H9 (cell line): ENCODE results near the gene EIF6. TPM values are rescaled to one million over a fixed set of nuclear protein-coding genes. Genes with fewer than 3 reads are reported as not detected.

Source experiments
- DNase-seq: peaks from one replicate; pipeline ENCODE4 v3.0.0-alpha.2; 2017
- H2AFZ ChIP-seq: one replicate; pipeline ENCODE4 v1.6.1; 2013; ENCODE audit warnings: mild to moderate bottlenecking, low read length, control low read depth, moderate library complexity
- H2AK5ac ChIP-seq: 2 replicates; pipeline ENCODE4 v1.6.1; 2013; ENCODE audit warnings: low read length, control low read depth, mixed read lengths; ENCODE audit not compliant: insufficient read length
- H2BK120ac ChIP-seq: one replicate; pipeline ENCODE4 v1.6.1; 2013; ENCODE audit warnings: low read depth, mild to moderate bottlenecking, low read length, control low read depth, inconsistent platforms; ENCODE audit not compliant: poor library complexity, severe bottlenecking
- H2BK12ac ChIP-seq: 2 replicates; pipeline ENCODE4 v1.6.1; 2013; ENCODE audit warnings: low read length, control low read depth, mixed read lengths, low read depth; ENCODE audit not compliant: insufficient read length
- H2BK15ac ChIP-seq: 2 replicates; pipeline ENCODE4 v1.6.1; 2013; ENCODE audit warnings: low read depth, low read length, control low read depth
- H2BK20ac ChIP-seq: one replicate; pipeline ENCODE4 v1.6.1; 2013; ENCODE audit warnings: low read depth, mild to moderate bottlenecking, low read length, control low read depth, inconsistent platforms; ENCODE audit not compliant: poor library complexity, severe bottlenecking
- H2BK5ac ChIP-seq: 2 replicates; pipeline ENCODE4 v1.6.1; 2013; ENCODE audit warnings: low read length, control low read depth, mixed read lengths; ENCODE audit not compliant: insufficient read length
- H3K14ac ChIP-seq: 2 replicates; pipeline ENCODE4 v1.6.1; 2013; ENCODE audit warnings: low read length, control low read depth; ENCODE audit not compliant: insufficient read depth
- H3K18ac ChIP-seq: 2 replicates; pipeline ENCODE4 v1.6.1; 2013; ENCODE audit warnings: low read depth, mild to moderate bottlenecking, mixed read lengths, low read length, control low read depth; ENCODE audit not compliant: insufficient read length
- H3K23ac ChIP-seq: 2 replicates; pipeline ENCODE4 v1.6.1; 2013; ENCODE audit warnings: low read length, control low read depth, mixed read lengths, low read depth; ENCODE audit not compliant: insufficient read length
- H3K23me2 ChIP-seq: 2 replicates; pipeline ENCODE4 v1.6.1; 2013; ENCODE audit warnings: low read depth, mild to moderate bottlenecking, mixed read lengths, low read length, control low read depth; ENCODE audit not compliant: insufficient read length, poor library complexity, severe bottlenecking
- H3K27ac ChIP-seq: 2 replicates; pipeline ENCODE4 v1.5.1; 2013; ENCODE audit warnings: low read length, control low read depth, mixed read lengths, low read depth; ENCODE audit not compliant: insufficient read length
- H3K27me3 ChIP-seq: 2 replicates; pipeline ENCODE4 v1.6.1; 2013; ENCODE audit warnings: low read length, control low read depth, inconsistent platforms; ENCODE audit not compliant: insufficient read depth
- H3K4ac ChIP-seq: 2 replicates; pipeline ENCODE4 v1.6.1; 2013; ENCODE audit warnings: low read depth, mild to moderate bottlenecking, control low read depth, inconsistent platforms, low read length, moderate library complexity
- H3K4me1 ChIP-seq: 2 replicates; pipeline ENCODE4 v1.6.1; 2013; ENCODE audit warnings: low read length, control low read depth, inconsistent platforms; ENCODE audit not compliant: insufficient read depth
- H3K4me2 ChIP-seq: 2 replicates; pipeline ENCODE4 v1.6.1; 2013; ENCODE audit warnings: low read length, control low read depth, mixed read lengths; ENCODE audit not compliant: insufficient read length, insufficient read depth
- H3K56ac ChIP-seq: 2 replicates; pipeline ENCODE4 v1.6.1; 2013; ENCODE audit warnings: low read depth, mild to moderate bottlenecking, mixed read lengths, low read length, control low read depth; ENCODE audit not compliant: insufficient read length
- H3K79me1 ChIP-seq: 2 replicates; pipeline ENCODE4 v1.6.1; 2013; ENCODE audit warnings: low read depth, mild to moderate bottlenecking, moderate library complexity, low read length, control low read depth, inconsistent platforms; ENCODE audit not compliant: insufficient read depth, poor library complexity, severe bottlenecking
- H3K79me2 ChIP-seq: 2 replicates; pipeline ENCODE4 v1.6.1; 2013; ENCODE audit warnings: low read length, control low read depth, inconsistent platforms; ENCODE audit not compliant: insufficient read depth
- H3K9ac ChIP-seq: 2 replicates; pipeline ENCODE4 v1.6.1; 2013; ENCODE audit warnings: low read length, control low read depth, mixed read lengths; ENCODE audit not compliant: insufficient read length; ENCODE audit errors: extremely low read depth
- H3K9me3 ChIP-seq: one replicate; pipeline ENCODE4 v1.6.1; 2013; ENCODE audit warnings: low read depth, low read length, inconsistent platforms; ENCODE audit not compliant: control insufficient read depth
- H3T11ph ChIP-seq: one replicate; pipeline ENCODE4 v1.6.1; 2013; ENCODE audit warnings: mild to moderate bottlenecking, low read length, control low read depth, inconsistent platforms
- H4K20me1 ChIP-seq: one replicate; pipeline ENCODE4 v1.6.1; 2013; ENCODE audit not compliant: control insufficient read depth, insufficient read length, insufficient read depth
- H4K5ac ChIP-seq: 2 replicates; pipeline ENCODE4 v1.6.1; 2013; ENCODE audit warnings: low read depth, mild to moderate bottlenecking, mixed read lengths, low read length, control low read depth; ENCODE audit not compliant: insufficient read length
- H4K8ac ChIP-seq: replicated peaks from 2 replicates; pipeline ENCODE4 v1.6.1; 2013; ENCODE audit warnings: low read length, control low read depth, mixed read lengths, low read depth; ENCODE audit not compliant: insufficient read length
- H4K91ac ChIP-seq: 2 replicates; pipeline ENCODE4 v1.6.1; 2013; ENCODE audit warnings: low read depth, mild to moderate bottlenecking, moderate library complexity, mixed read lengths, low read length, control low read depth; ENCODE audit not compliant: insufficient read length
- H3K27ac Mint-ChIP-seq, 3 experiments: 2 replicates in 2 of 3; 3 replicates in 1 of 3; pipeline ENCODE4 v1.8.0; 2020 to 2021; ENCODE audit warnings: mixed read lengths in 3 of 3, mild to moderate bottlenecking in 1 of 3, moderate library complexity in 1 of 3
- H3K27me3 Mint-ChIP-seq: 2 replicates; pipeline ENCODE4 v1.8.0; 2021; ENCODE audit warnings: low read depth, mild to moderate bottlenecking, moderate library complexity, mixed read lengths
- H3K36me3 Mint-ChIP-seq, 3 experiments: 2 replicates in 2 of 3; 3 replicates in 1 of 3; pipeline ENCODE4 v1.8.0; 2020 to 2021; ENCODE audit warnings: low read depth in 3 of 3, mixed read lengths in 3 of 3; ENCODE audit not compliant: insufficient read depth in 1 of 3
- H3K4me1 Mint-ChIP-seq, 2 experiments: 2 replicates each; pipeline ENCODE4 v1.8.0; 2020; ENCODE audit warnings: mixed read lengths in 2 of 2
- H3K4me3 Mint-ChIP-seq, 2 experiments: 2 replicates in 1 of 2; 3 replicates in 1 of 2; pipeline ENCODE4 v1.8.0; 2020 to 2021; ENCODE audit warnings: mild to moderate bottlenecking in 2 of 2, mixed read lengths in 2 of 2, moderate library complexity in 1 of 2
- H3K9me3 Mint-ChIP-seq, 2 experiments: 2 replicates in 1 of 2; 3 replicates in 1 of 2; pipeline ENCODE4 v1.8.0; 2020; ENCODE audit warnings: mild to moderate bottlenecking in 2 of 2, mixed read lengths in 2 of 2, moderate library complexity in 1 of 2
- WGBS: extraction: QIAGEN DNeasy Blood & Tissue Kit; methylation state at CpG from one replicate; pipeline ENCODE4 v1.1.7; 2013; ENCODE audit warnings: missing lambda C conversion rate, low lambda C conversion rate, mixed read lengths; ENCODE audit not compliant: insufficient read length; ENCODE audit errors: extremely low coverage; 5-methylcytosine and 5-hydroxymethylcytosine counted together
- total RNA-seq: library from RNA; stranded (reverse); gene quantifications from 2 replicates; pipeline ENCODE4 v1.2.1, GENCODE V29; 2021
- TF ChIP-seq, protein P1 (sequence below): fragments of 200-600 bp; sonication (generic); conservative IDR thresholded peaks from 3 replicates; pipeline ENCODE4 v1.8.0; 2021; ENCODE audit warnings: antibody characterized with exemption, mild to moderate bottlenecking

Gene EIF6
- total RNA-seq, 1 experiment from 2014 or later, result 150 TPM

DNA sequence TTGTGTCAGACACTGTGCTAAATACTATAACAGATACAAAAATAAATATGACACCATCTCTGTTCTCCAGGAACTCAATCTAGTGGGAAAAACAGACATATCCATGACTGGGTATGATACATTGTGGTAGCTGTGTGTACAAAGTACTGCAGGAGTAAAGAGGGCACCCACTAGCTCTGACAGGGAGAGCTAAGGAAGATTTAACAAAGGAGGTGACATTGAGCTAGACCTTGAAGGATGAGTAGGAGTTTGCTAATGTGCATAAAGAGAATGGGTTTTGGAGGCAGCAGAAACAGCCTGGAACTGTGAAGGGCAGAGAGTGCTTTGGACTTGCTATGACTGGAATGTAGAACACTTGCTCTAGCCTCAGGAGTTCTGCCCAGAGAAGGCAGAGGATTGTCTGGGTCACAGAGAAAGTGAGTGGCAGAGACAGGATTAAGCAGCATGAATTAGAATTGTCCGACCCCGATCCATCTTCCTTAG is 43.7 kb downstream of the EIF6 start:
- no peak overlapping the region for H2BK5ac ChIP-seq
- no peak overlapping the region for H2BK12ac ChIP-seq
- Mint-ChIP-seq H3K36me3 (peaks cover 0 to 9% (median 5%) of the 10 kb centered on the region in 3 experiments; a peak in 4 of 7 replicates), H3K27me3 (peaks cover 2% of the 10 kb centered on the region; the same call in 1 of the 2 replicates), H3K4me3 (no peak overlapping the region), H3K4me1 (peaks cover 15 to 17% of the 10 kb centered on the region in 2 experiments), H3K27ac (peak overlapping the region in 2 of 3 experiments; percentile 1 to 8; a peak in 2 of 7 replicates), H3K9me3 (peaks cover 0 to 3% of the 10 kb centered on the region in 2 experiments; a peak in 2 of 5 replicates)
- H2BK120ac ChIP-seq, result no peak overlapping the region
- no peak overlapping the region for H2AFZ ChIP-seq
- no peaks in the 10 kb centered on the region for H3K27me3 ChIP-seq
- no peak overlapping the region for H2BK20ac ChIP-seq
- no peak overlapping the region for H3T11ph ChIP-seq
- no peak overlapping the region for H3K27ac ChIP-seq
- DNase-seq, result no peak
- H4K91ac ChIP-seq, result no peak overlapping the region
- H2BK15ac ChIP-seq, result no peak overlapping the region
- H4K5ac ChIP-seq, result no peak overlapping the region
- no peaks in the 10 kb centered on the region for H3K79me2 ChIP-seq
- no peaks in the 10 kb centered on the region for H3K9me3 ChIP-seq
- H3K9ac ChIP-seq, result no peak overlapping the region
- TF ChIP-seq, protein P1, sequence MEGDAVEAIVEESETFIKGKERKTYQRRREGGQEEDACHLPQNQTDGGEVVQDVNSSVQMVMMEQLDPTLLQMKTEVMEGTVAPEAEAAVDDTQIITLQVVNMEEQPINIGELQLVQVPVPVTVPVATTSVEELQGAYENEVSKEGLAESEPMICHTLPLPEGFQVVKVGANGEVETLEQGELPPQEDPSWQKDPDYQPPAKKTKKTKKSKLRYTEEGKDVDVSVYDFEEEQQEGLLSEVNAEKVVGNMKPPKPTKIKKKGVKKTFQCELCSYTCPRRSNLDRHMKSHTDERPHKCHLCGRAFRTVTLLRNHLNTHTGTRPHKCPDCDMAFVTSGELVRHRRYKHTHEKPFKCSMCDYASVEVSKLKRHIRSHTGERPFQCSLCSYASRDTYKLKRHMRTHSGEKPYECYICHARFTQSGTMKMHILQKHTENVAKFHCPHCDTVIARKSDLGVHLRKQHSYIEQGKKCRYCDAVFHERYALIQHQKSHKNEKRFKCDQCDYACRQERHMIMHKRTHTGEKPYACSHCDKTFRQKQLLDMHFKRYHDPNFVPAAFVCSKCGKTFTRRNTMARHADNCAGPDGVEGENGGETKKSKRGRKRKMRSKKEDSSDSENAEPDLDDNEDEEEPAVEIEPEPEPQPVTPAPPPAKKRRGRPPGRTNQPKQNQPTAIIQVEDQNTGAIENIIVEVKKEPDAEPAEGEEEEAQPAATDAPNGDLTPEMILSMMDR, result no peak
- H4K8ac ChIP-seq, result no peak overlapping the region
- H3K79me1 ChIP-seq, result no peaks in the 10 kb centered on the region
- no peak overlapping the region for H3K56ac ChIP-seq
- H2AK5ac ChIP-seq, result no peak overlapping the region
- H3K4me2 ChIP-seq, result no peak overlapping the region
- no peaks in the 10 kb centered on the region for H4K20me1 ChIP-seq
- H3K4me1 ChIP-seq, result peaks cover 8% of the 10 kb centered on the region; the same call in 1 of the 2 replicates
- H3K4ac ChIP-seq, result no peak overlapping the region
- no peak overlapping the region for H3K14ac ChIP-seq
- no peaks in the 10 kb centered on the region for H3K23me2 ChIP-seq
- no peak overlapping the region for H3K18ac ChIP-seq
- WGBS, result no CpG with 5 or more reads among the region's 2 CpGs
- H3K23ac ChIP-seq, result no peak overlapping the region
